ENCODE measurements around the gene LRIG1.

DNA sequence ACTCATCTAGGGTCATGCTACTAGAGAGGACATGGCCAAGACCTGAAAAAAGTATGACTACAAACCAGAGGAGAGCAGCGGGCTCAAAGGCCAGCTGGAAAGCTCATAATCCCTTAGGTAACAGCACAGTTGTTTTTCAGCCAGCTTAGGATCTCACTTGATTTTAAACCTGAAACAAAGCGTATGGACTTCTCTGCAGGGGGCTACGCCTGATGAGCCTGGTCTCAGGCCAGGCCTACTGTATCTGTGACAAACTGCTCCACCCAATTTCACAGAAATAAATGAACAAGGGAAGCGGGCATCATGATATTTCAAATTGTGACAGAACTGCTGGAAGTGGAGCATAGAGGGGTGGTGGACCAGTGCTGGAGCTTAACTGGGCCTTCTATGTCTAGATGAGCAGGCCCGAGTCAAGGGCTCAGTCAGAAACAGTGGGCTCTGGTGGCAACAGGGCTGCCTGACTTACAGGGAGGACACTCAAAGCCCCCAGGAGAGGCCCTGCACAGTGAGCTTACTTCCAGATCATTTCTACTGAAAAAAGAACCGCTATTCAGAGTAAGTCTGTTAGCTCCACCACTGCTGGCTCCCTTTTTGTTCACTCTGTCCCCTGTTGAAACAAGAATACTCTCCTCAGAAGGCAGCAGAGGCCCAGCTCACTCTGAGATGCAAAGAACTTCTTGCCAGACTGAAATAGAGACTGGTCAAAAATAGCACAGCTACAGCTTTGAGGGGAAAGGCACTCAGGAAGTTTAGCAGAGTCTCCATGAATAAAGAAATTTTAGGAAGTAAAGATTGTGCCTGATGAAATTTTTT is 47.0 kb downstream of the LRIG1 start:
- TF ChIP-seq, protein P1, sequence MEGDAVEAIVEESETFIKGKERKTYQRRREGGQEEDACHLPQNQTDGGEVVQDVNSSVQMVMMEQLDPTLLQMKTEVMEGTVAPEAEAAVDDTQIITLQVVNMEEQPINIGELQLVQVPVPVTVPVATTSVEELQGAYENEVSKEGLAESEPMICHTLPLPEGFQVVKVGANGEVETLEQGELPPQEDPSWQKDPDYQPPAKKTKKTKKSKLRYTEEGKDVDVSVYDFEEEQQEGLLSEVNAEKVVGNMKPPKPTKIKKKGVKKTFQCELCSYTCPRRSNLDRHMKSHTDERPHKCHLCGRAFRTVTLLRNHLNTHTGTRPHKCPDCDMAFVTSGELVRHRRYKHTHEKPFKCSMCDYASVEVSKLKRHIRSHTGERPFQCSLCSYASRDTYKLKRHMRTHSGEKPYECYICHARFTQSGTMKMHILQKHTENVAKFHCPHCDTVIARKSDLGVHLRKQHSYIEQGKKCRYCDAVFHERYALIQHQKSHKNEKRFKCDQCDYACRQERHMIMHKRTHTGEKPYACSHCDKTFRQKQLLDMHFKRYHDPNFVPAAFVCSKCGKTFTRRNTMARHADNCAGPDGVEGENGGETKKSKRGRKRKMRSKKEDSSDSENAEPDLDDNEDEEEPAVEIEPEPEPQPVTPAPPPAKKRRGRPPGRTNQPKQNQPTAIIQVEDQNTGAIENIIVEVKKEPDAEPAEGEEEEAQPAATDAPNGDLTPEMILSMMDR (conservative IDR thresholded peaks at IDR 0.05 in 1 of 2, IDR thresholded peaks at IDR 0.05 in 1 of 2; ENCODE audit: low read depth in 1 of 2, low read length in 2 of 2) = no peak
- TF ChIP-seq EZH2 (IDR thresholded peaks at IDR 0.05; ENCODE audit: low read length, missing control alignments) = no peak
